ENCODE data around the gene SGCG.
"Not testable (repeated sequence)": the region's sequence is repeated elsewhere in the genome, so short reads cannot be mapped to it uniquely, and the experiment has no call there.

The SGCG gene

GRCh38 chr13:23180711-23181110, at the start of gene SGCG:
Gene SGCG, plus strand, starts transcription at chr13:23180979. Its CDS starts 22,716 bp downstream, at chr13:23203695.
- no peak for DNase-seq

GRCh38 chr13:23134542-23134941, 46.2 kb upstream of the SGCG start:
- DNase-seq = no peak

GRCh38 chr13:23140492-23140891, 40.3 kb upstream of the SGCG start:
- no peak for DNase-seq

- no peak for DNase-seq
Observed at GRCh38 chr13:23141964-23142363, 38.8 kb upstream of the SGCG start.

GRCh38 chr13:23142607-23143006, 38.2 kb upstream of the SGCG start:
- not testable (repeated sequence) for DNase-seq

- DNase-seq = no peak
Observed at GRCh38 chr13:23144431-23144830, 36.3 kb upstream of the SGCG start.

GRCh38 chr13:23146006-23146405, 34.8 kb upstream of the SGCG start:
- no peak for DNase-seq

- peak; percentile 64 for DNase-seq
Observed at GRCh38 chr13:23146811-23147625, 33.8 kb upstream of the SGCG start.

- no peak for DNase-seq
Observed at GRCh38 chr13:23147827-23148226, 33.0 kb upstream of the SGCG start.

- DNase-seq = no peak
Observed at GRCh38 chr13:23157781-23158180, 23.0 kb upstream of the SGCG start.

- DNase-seq = peak; percentile 66
Observed at GRCh38 chr13:23159205-23159759, 21.5 kb upstream of the SGCG start.

- DNase-seq = no peak
Observed at GRCh38 chr13:23159760-23160637, 20.8 kb upstream of the SGCG start.

GRCh38 chr13:23160638-23161480, 19.9 kb upstream of the SGCG start:
- peak; percentile 40 for DNase-seq

- no peak for DNase-seq
Observed at GRCh38 chr13:23161481-23161825, 19.3 kb upstream of the SGCG start.

GRCh38 chr13:23175920-23176319, 4.9 kb upstream of the SGCG start:
- DNase-seq = peak; percentile 25

GRCh38 chr13:23182142-23182541, 1.4 kb downstream of the SGCG start:
- DNase-seq = no peak

GRCh38 chr13:23183292-23183691, 2.5 kb downstream of the SGCG start:
- no peak for DNase-seq

- no peak for DNase-seq
Observed at GRCh38 chr13:23185542-23185941, 4.8 kb downstream of the SGCG start.

- no peak for DNase-seq
Observed at GRCh38 chr13:23201870-23202269, 21.1 kb downstream of the SGCG start.

- no peak for DNase-seq
Observed at GRCh38 chr13:23202383-23202782, 21.6 kb downstream of the SGCG start.

- no peak for DNase-seq
Observed at GRCh38 chr13:23203516-23203915, 22.7 kb downstream of the SGCG start.

GRCh38 chr13:23205807-23206206, 25.0 kb downstream of the SGCG start:
- no peak for DNase-seq

- DNase-seq = no peak
Observed at GRCh38 chr13:23212671-23213070, 31.9 kb downstream of the SGCG start.

Data from hematopoietic multipotent progenitor cell treated with erythropoietin and hydrocortisone succinate and interleukin-3 and kit ligand, for 4 days (in vitro differentiated cells).